ENCODE results near the gene MMP17.

- TF ChIP-seq MYC (IDR thresholded peaks at IDR 0.05; ENCODE audit: low read depth, low read length): no peak
- no peak for TF ChIP-seq GATA2 (IDR thresholded peaks at IDR 0.05; ENCODE audit: insufficient read depth, insufficient read length, low read depth, low read length)
- no peak for TF ChIP-seq CTCF (IDR thresholded peaks at IDR 0.05; ENCODE audit: extremely low read depth in 1 of 2, insufficient read depth in 1 of 2, low read depth in 1 of 2, low read length in 2 of 2)
- peak; percentile 31 for TF ChIP-seq POLR2A (IDR thresholded peaks at IDR 0.05; ENCODE audit: low read depth, low read length)
- TF ChIP-seq EZH2 (IDR thresholded peaks at IDR 0.05; ENCODE audit: borderline replicate concordance, low read depth, low read length, severe bottlenecking): no peak
- no peak for TF ChIP-seq JUN (IDR thresholded peaks at IDR 0.05; ENCODE audit: borderline replicate concordance, insufficient read depth, insufficient read length, low read depth)
- no peak for TF ChIP-seq FOS (IDR thresholded peaks at IDR 0.05; ENCODE audit: borderline replicate concordance, insufficient read depth, low read length)
These were observed 68.1 kb downstream of the MMP17 start for GRCh38 chr12:131896080-131896810.
